Mesangial cell (primary cell): Measurements from ENCODE around the gene UCMA. TPM values are rescaled to one million over a fixed set of nuclear protein-coding genes. Genes with fewer than 3 reads are reported as not detected.

Experiments used
- total RNA-seq: library from RNA; depleted of rRNA; stranded (reverse); fragments of >200 nt; gene quantifications from 2 replicates; pipeline ENCODE4 v1.2.3, GENCODE V29; 2015

Gene UCMA, protein sequence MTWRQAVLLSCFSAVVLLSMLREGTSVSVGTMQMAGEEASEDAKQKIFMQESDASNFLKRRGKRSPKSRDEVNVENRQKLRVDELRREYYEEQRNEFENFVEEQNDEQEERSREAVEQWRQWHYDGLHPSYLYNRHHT
- not detected in 2 replicates for total RNA-seq

DNA sequence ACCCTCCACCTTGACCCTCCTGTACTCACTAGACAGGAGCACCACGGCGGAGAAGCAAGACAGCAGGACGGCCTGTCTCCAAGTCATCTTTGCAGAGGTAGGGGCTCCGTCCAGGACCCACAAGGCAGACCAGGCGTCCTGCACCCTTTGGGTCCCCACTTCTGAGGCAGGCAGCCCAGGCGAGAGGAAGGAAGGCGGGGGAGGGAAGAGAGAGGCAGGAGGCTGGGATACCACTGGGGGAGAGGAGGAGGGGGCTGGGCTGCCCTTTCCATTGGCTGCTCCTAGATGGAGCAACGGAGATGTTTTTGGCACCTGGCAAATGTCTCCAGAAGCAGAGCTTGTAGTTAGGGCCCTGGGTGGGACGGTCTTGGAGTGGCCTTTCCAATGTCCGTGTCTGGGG lies at the start of gene UCMA:
Gene UCMA, minus strand, starts transcription at position 203 of the 400 bp plus-strand sequence. Its CDS starts 116 bp downstream, at position 87.

Other genes with a start within 250 kb of the UCMA start
- gene CCDC3, start 232.7 kb downstream of the UCMA start, total RNA-seq: 0.63 and 0.98 TPM in 2 replicates
- 28.0 and 35.7 TPM in 2 replicates for gene OPTN, start 134.2 kb downstream of the UCMA start, total RNA-seq
- gene MCM10, start 72.8 kb downstream of the UCMA start, total RNA-seq: 0.76 and 13.9 TPM in 2 replicates
- gene PHYH, start 65.7 kb upstream of the UCMA start, total RNA-seq: 12.7 and 17.1 TPM in 2 replicates
- gene SEPHS1, start 113.9 kb upstream of the UCMA start, total RNA-seq: 44.7 and 61.4 TPM in 2 replicates